ENCODE data around the gene HDAC2. TPM values are rescaled to one million over a fixed set of nuclear protein-coding genes. Genes with fewer than 3 reads are reported as not detected.

Gene HDAC2
- total and polyA plus RNA-seq, 2 of the 13 experiments (the other 11 are each of a cell fraction or from before 2014, with no cell fraction given): 99.6 to 114 TPM

GRCh38 chr6:113893451-113893850 lies 77.5 kb downstream of the HDAC2 start:
- DNase-seq (ENCODE audit: low spot score): no peak
- no peak overlapping the region for H3K9ac ChIP-seq (ENCODE audit: insufficient read depth, low read depth, low read length)
- H3K4me2 ChIP-seq (ENCODE audit: low read depth, low read length): no peak overlapping the region
- no peaks in the 10 kb centered on the region for H3K36me3 ChIP-seq (replicated peaks in 1 of 2; ENCODE audit: control insufficient read depth in 1 of 2, insufficient read depth in 2 of 2, low read length in 2 of 2)
- CTCF ChIA-PET (ENCODE audit: low intra/inter-chr PET ratio, low total read pairs): no interaction called here
- in situ Hi-C loops (cut with HindIII; ENCODE audit: extremely low pct_ligation_motif_present, low pct_unique_long_range_greater_than_20kb) (no loop called here), intact Hi-C loops (cut with micrococcal nuclease; ENCODE audit: unreplicated experiment) (no loop called here)
- BruUV-seq (replicated peaks): no TSS peak
- no peak overlapping the region for H2AFZ ChIP-seq (ENCODE audit: low read length)
- H3K4me3 ChIP-seq (replicated peaks in 1 of 3; ENCODE audit: insufficient read depth in 1 of 3, low read depth in 2 of 3, low read length in 3 of 3): no peak overlapping the region
- no peaks in the 10 kb centered on the region for H3K4me1 ChIP-seq (ENCODE audit: insufficient read depth, low read length)
- no peaks in the 10 kb centered on the region for H3K9me3 ChIP-seq (ENCODE audit: low read length)
- no peak for FAIRE-seq
- TF ChIP-seq ZNF788 (CRISPR knock-in tag; IDR thresholded peaks at IDR 0.05; ENCODE audit: borderline replicate concordance) (no peak), TIGD3 (CRISPR knock-in tag; IDR thresholded peaks at IDR 0.05; ENCODE audit: borderline replicate concordance) (no peak), KDM3A (CRISPR knock-in tag; IDR thresholded peaks at IDR 0.05; ENCODE audit: low read depth) (no peak), ZNF557 (CRISPR knock-in tag; IDR thresholded peaks at IDR 0.05) (no peak), ZBTB21 (CRISPR knock-in tag; IDR thresholded peaks at IDR 0.05) (no peak), ZFAT (CRISPR knock-in tag; conservative IDR thresholded peaks at IDR 0.05) (no peak), NFKBIZ (CRISPR knock-in tag; IDR thresholded peaks at IDR 0.05) (no peak), ZNF101 (CRISPR knock-in tag; IDR thresholded peaks at IDR 0.05; ENCODE audit: borderline replicate concordance, low read depth) (no peak)
- ATAC-seq: no peak
- no peak overlapping the region for H3K27ac ChIP-seq (ENCODE audit: extremely low read length, insufficient read depth, low read length)
- no peaks in the 10 kb centered on the region for H3K79me2 ChIP-seq (ENCODE audit: insufficient read depth, low read length)
- H3K27me3 ChIP-seq (ENCODE audit: control insufficient read depth in 1 of 2, insufficient read depth in 2 of 2, low read length in 2 of 2): no peaks in the 10 kb centered on the region
- no peaks in the 10 kb centered on the region for H4K20me1 ChIP-seq (ENCODE audit: insufficient read depth, low read length)
- POLR2A ChIA-PET: no interaction called here

- in situ Hi-C loops (cut with HindIII; ENCODE audit: extremely low pct_ligation_motif_present, low pct_unique_long_range_greater_than_20kb) (no loop called here), intact Hi-C loops (cut with micrococcal nuclease; ENCODE audit: unreplicated experiment) (no loop called here)
- BruUV-seq (replicated peaks): no TSS peak
- Histone ChIP-seq H3K9me3 (ENCODE audit: low read length) (no peaks in the 10 kb centered on the region), H3K4me3 (replicated peaks in 1 of 3; ENCODE audit: insufficient read depth in 1 of 3, low read depth in 2 of 3, low read length in 3 of 3) (no peak overlapping the region), H3K4me2 (ENCODE audit: low read depth, low read length) (no peak overlapping the region), H3K36me3 (replicated peaks in 1 of 2; ENCODE audit: control insufficient read depth in 1 of 2, insufficient read depth in 2 of 2, low read length in 2 of 2) (no peaks in the 10 kb centered on the region), H3K4me1 (ENCODE audit: insufficient read depth, low read length) (no peaks in the 10 kb centered on the region), H2AFZ (ENCODE audit: low read length) (no peak overlapping the region), H3K9ac (ENCODE audit: insufficient read depth, low read depth, low read length) (no peak overlapping the region), H3K27ac (ENCODE audit: extremely low read length, insufficient read depth, low read length) (no peak overlapping the region), H3K27me3 (ENCODE audit: control insufficient read depth in 1 of 2, insufficient read depth in 2 of 2, low read length in 2 of 2) (no peaks in the 10 kb centered on the region), H4K20me1 (ENCODE audit: insufficient read depth, low read length) (no peaks in the 10 kb centered on the region), H3K79me2 (ENCODE audit: insufficient read depth, low read length) (no peaks in the 10 kb centered on the region)
- ChIA-PET POLR2A (no interaction called here), CTCF (ENCODE audit: low intra/inter-chr PET ratio, low total read pairs) (no interaction called here)
- WGBS (ENCODE audit: low lambda C conversion rate): 43% methylated on average over 3 of the region's 3 CpGs
- FAIRE-seq: no peak
- DNase-seq (ENCODE audit: low spot score): no peak
- ATAC-seq: no peak
- TF ChIP-seq ZNF616 (CRISPR knock-in tag; IDR thresholded peaks at IDR 0.05; ENCODE audit: low read depth): no peak
These were observed 81.9 kb downstream of the HDAC2 start for GRCh38 chr6:113888956-113889630.
